Liver (tissue), 9 donors: ENCODE measurements around the gene KCNMA1. TPM values are rescaled to one million over a fixed set of nuclear protein-coding genes. Genes with fewer than 3 reads are reported as not detected.

Source experiments
- DNase-seq: peaks from one replicate; pipeline ENCODE4 v3.0.0-alpha.2; 2017; ENCODE audit warnings: low spot score
- H3K27ac ChIP-seq, 2 donors: one replicate each; pipeline ENCODE4 v1.7.0; 2013; ENCODE audit warnings: inconsistent platforms in 2 of 2, low read length in 2 of 2, control low read depth in 1 of 2, low read depth in 1 of 2, mild to moderate bottlenecking in 1 of 2
- H3K27me3 ChIP-seq, 4 donors: one replicate each; pipeline versions ENCODE4 v1.6.1 to v1.7.0; 2013; ENCODE audit warnings: low read length in 3 of 4, inconsistent platforms in 1 of 4, mild to moderate bottlenecking in 1 of 4, moderate library complexity in 1 of 4; ENCODE audit not compliant: control insufficient read depth in 4 of 4, insufficient read depth in 4 of 4
- H3K36me3 ChIP-seq, 4 donors: one replicate each; pipeline versions ENCODE4 v1.6.1 to v1.7.0; 2013; ENCODE audit warnings: low read length in 3 of 4, mild to moderate bottlenecking in 3 of 4, low read depth in 1 of 4, moderate library complexity in 1 of 4; ENCODE audit not compliant: control insufficient read depth in 4 of 4, insufficient read depth in 3 of 4
- H3K4me1 ChIP-seq, 4 donors: one replicate each; pipeline versions ENCODE4 v1.6.1 to v1.7.0; 2013; ENCODE audit warnings: low read length in 3 of 4, mild to moderate bottlenecking in 3 of 4, moderate library complexity in 1 of 4; ENCODE audit not compliant: control insufficient read depth in 4 of 4, insufficient read depth in 4 of 4
- H3K4me3 ChIP-seq, 3 donors: one replicate each; pipeline versions ENCODE4 v1.6.1 to v1.7.0; 2013; ENCODE audit warnings: low read length in 3 of 3, control low read depth in 1 of 3, low read depth in 1 of 3, mild to moderate bottlenecking in 1 of 3
- H3K9ac ChIP-seq, 2 donors: one replicate each; pipeline ENCODE4 v1.7.0; 2013; ENCODE audit warnings: low read length in 2 of 2, mild to moderate bottlenecking in 2 of 2, moderate library complexity in 2 of 2, control low read depth in 1 of 2, low read depth in 1 of 2
- H3K9me3 ChIP-seq, 4 donors: one replicate each; pipeline versions ENCODE4 v1.6.1 to v1.7.0; 2013; ENCODE audit warnings: low read length in 3 of 4; ENCODE audit not compliant: control insufficient read depth in 4 of 4
- FOXA2 ChIP-seq: IDR thresholded peaks from 2 replicates; pipeline ENCODE4 v1.6.1; 2016; ENCODE audit warnings: antibody characterized with exemption
- GABPA ChIP-seq, 2 donors: IDR thresholded peaks in 1 of 2; conservative IDR thresholded peaks in 1 of 2; 2 replicates each; pipeline ENCODE4 v1.6.1; 2016; ENCODE audit warnings: antibody characterized with exemption in 2 of 2, mild to moderate bottlenecking in 1 of 2, moderate library complexity in 1 of 2
- HNF4A ChIP-seq, 2 donors: conservative IDR thresholded peaks; 2 replicates each; pipeline ENCODE4 v1.6.1; 2016; ENCODE audit warnings: antibody characterized with exemption in 2 of 2, mild to moderate bottlenecking in 2 of 2
- HNF4G ChIP-seq: IDR thresholded peaks from 2 replicates; pipeline ENCODE4 v1.6.1; 2016; ENCODE audit warnings: antibody characterized with exemption
- JUND ChIP-seq, 2 donors: IDR thresholded peaks; 2 replicates each; pipeline ENCODE4 v1.6.1; 2016; ENCODE audit warnings: antibody characterized with exemption in 2 of 2
- NR2F2 ChIP-seq: IDR thresholded peaks from 2 replicates; pipeline ENCODE4 v1.6.1; 2016; ENCODE audit warnings: antibody characterized with exemption
- RAD21 ChIP-seq, 2 donors: IDR thresholded peaks; 2 replicates each; pipeline ENCODE4 v1.6.1; 2016; ENCODE audit warnings: antibody characterized with exemption in 2 of 2, mild to moderate bottlenecking in 2 of 2
- RXRA ChIP-seq, 2 donors: IDR thresholded peaks; 2 replicates each; pipeline ENCODE4 v1.6.1; 2017 to 2018; ENCODE audit warnings: antibody characterized with exemption in 2 of 2, mild to moderate bottlenecking in 1 of 2
- SP1 ChIP-seq: IDR thresholded peaks from 2 replicates; pipeline ENCODE4 v1.6.1; 2018; ENCODE audit warnings: antibody characterized with exemption, mild to moderate bottlenecking
- TAF1 ChIP-seq: conservative IDR thresholded peaks from 2 replicates; pipeline ENCODE4 v1.6.1; 2016; ENCODE audit warnings: antibody characterized with exemption, mild to moderate bottlenecking
- YY1 ChIP-seq: IDR thresholded peaks from 2 replicates; pipeline ENCODE4 v1.6.1; 2016; ENCODE audit warnings: antibody characterized with exemption, mild to moderate bottlenecking
- WGBS: extraction: QIAGEN DNeasy Blood & Tissue Kit; methylation state at CpG from one replicate; pipeline ENCODE4 v1.1.7; 2013; 5-methylcytosine and 5-hydroxymethylcytosine counted together
- polyA plus RNA-seq, 2 donors: library from polyadenylated mRNA; stranded (reverse) in 1 of 2; unstranded in 1 of 2; fragments of 200-250 nt in 1 of 2; fragments of >200 nt in 1 of 2; fragmentation: Nextera tagmentation in 1 of 2; extraction: Ambion mirVana in 1 of 2; gene quantifications; one replicate each; pipeline versions ENCODE4 v1.2.1 to v1.2.3, GENCODE V29; 2013 to 2015
- total RNA-seq, 2 donors: library from RNA; depleted of rRNA; stranded (reverse); fragments of >200 nt; gene quantifications; one replicate each; pipeline ENCODE4 v1.2.3, GENCODE V29; 2014
- TF ChIP-seq, protein P1 (sequence below): IDR thresholded peaks from 2 replicates; pipeline ENCODE4 v1.6.1; 2016; ENCODE audit warnings: antibody characterized with exemption
- TF ChIP-seq, protein P2 (sequence below): IDR thresholded peaks from 2 replicates; pipeline ENCODE4 v1.6.1; 2016; ENCODE audit warnings: antibody characterized with exemption
- TF ChIP-seq, protein P3 (sequence below): IDR thresholded peaks from 2 replicates; pipeline ENCODE4 v1.6.1; 2016; ENCODE audit warnings: antibody characterized with exemption, mild to moderate bottlenecking
- TF ChIP-seq, protein P4 (sequence below): IDR thresholded peaks from 2 replicates; pipeline ENCODE4 v1.6.1; 2016; ENCODE audit warnings: antibody characterized with exemption
- donor health status: healthy.
- donor health status: healthy.
- donor health status: healthy.
- donor health status: healthy.
- donor health status: healthy.

KCNMA1 gene
- total and polyA plus RNA-seq, 4 donors = 2.5 to 9.7 (median 4.7) TPM

DNA sequence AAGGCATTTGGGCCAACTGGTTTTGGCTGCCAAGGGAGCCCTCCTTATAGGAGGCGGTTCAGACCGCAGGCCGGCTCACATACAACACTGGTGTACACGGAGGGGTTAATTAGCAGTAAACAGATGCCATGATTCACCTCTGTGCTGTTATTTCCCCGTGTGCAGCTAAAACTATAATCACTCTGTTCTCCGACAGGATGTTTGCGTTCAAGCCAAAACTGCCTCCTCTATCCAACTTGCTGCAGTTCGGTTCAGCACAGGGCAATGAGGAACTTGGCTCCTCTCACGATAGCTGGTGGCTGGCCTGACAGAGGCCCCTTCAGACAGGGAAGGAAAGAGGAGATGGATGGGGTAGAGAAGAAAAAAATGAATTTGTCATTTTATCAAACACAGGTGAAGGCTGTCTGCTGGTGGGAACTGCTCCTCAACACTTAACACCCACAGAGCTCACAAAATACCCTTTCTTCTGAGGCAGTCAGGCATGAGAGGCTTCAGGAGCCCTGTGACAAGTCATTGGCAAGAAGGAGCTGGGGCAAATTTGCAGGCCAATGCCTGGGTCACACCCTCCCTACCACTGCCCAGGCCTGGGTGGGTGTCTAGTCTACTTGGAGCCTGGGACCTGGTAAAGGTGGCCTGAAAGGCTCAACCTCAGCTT lies 24.0 kb downstream of the KCNMA1 start:
- H3K9ac ChIP-seq = no peak overlapping the region
- no peaks in the 10 kb centered on the region for H3K9me3 ChIP-seq
- H3K27me3 ChIP-seq = no peaks in the 10 kb centered on the region
- TF ChIP-seq GABPA (IDR thresholded peaks at IDR 0.05 in 1 of 2, conservative IDR thresholded peaks at IDR 0.05 in 1 of 2) (no peak), TAF1 (no peak), RXRA (IDR thresholded peaks at IDR 0.05) (no peak), FOXA2 (no peak)
- TF ChIP-seq, protein P1, sequence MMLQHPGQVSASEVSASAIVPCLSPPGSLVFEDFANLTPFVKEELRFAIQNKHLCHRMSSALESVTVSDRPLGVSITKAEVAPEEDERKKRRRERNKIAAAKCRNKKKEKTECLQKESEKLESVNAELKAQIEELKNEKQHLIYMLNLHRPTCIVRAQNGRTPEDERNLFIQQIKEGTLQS = no peak
- TF ChIP-seq, protein P2, sequence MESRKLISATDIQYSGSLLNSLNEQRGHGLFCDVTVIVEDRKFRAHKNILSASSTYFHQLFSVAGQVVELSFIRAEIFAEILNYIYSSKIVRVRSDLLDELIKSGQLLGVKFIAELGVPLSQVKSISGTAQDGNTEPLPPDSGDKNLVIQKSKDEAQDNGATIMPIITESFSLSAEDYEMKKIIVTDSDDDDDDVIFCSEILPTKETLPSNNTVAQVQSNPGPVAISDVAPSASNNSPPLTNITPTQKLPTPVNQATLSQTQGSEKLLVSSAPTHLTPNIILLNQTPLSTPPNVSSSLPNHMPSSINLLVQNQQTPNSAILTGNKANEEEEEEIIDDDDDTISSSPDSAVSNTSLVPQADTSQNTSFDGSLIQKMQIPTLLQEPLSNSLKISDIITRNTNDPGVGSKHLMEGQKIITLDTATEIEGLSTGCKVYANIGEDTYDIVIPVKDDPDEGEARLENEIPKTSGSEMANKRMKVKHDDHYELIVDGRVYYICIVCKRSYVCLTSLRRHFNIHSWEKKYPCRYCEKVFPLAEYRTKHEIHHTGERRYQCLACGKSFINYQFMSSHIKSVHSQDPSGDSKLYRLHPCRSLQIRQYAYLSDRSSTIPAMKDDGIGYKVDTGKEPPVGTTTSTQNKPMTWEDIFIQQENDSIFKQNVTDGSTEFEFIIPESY = no peak
- H3K4me1 ChIP-seq = peaks cover 3 to 20% (median 13%) of the 10 kb centered on the region in 4 donors
- H3K36me3 ChIP-seq = no peaks in the 10 kb centered on the region
- H3K4me3 ChIP-seq = no peak overlapping the region
- 74% methylated on average over 9 of the region's 9 CpGs for WGBS
- no peak overlapping the region for H3K27ac ChIP-seq
- DNase-seq = no peak

DNA sequence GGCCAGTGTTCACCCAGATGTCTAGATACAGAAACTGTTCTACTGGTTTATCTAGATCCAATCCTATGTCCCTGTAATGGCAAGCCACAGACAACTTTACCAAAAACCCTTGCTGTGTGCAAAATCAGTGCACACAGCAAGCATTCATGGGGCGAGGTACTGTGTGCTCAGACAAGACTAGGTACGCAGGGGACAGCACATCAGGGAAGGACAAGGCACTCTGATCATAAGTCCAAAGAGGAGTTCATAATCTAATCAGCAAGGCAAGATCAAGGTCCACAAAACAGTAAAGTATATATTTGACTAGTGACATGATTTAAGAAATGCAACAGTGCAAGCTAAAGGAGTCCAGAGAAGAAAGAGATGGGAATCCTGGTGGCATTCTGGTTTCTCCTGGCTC lies 25.9 kb downstream of the KCNMA1 start:
- Histone ChIP-seq H3K9ac (no peak overlapping the region), H3K36me3 (no peaks in the 10 kb centered on the region), H3K4me3 (no peak overlapping the region), H3K4me1 (peaks cover 3 to 20% (median 13%) of the 10 kb centered on the region in 4 donors), H3K27ac (no peak overlapping the region), H3K9me3 (no peaks in the 10 kb centered on the region), H3K27me3 (no peaks in the 10 kb centered on the region)
- TF ChIP-seq JUND (IDR thresholded peaks at IDR 0.05) (peak; percentile 37 to 72), TAF1 (no peak), NR2F2 (no peak), GABPA (IDR thresholded peaks at IDR 0.05 in 1 of 2, conservative IDR thresholded peaks at IDR 0.05 in 1 of 2) (no peak), HNF4A (conservative IDR thresholded peaks at IDR 0.05) (peak; percentile 96 to 98), RXRA (IDR thresholded peaks at IDR 0.05) (peak; percentile 69 to 70), HNF4G (peak; percentile 90), RAD21 (IDR thresholded peaks at IDR 0.05) (peak; percentile 11 to 41), YY1 (peak; percentile 21), FOXA2 (no peak), SP1 (peak; percentile 73)
- TF ChIP-seq, protein P3, sequence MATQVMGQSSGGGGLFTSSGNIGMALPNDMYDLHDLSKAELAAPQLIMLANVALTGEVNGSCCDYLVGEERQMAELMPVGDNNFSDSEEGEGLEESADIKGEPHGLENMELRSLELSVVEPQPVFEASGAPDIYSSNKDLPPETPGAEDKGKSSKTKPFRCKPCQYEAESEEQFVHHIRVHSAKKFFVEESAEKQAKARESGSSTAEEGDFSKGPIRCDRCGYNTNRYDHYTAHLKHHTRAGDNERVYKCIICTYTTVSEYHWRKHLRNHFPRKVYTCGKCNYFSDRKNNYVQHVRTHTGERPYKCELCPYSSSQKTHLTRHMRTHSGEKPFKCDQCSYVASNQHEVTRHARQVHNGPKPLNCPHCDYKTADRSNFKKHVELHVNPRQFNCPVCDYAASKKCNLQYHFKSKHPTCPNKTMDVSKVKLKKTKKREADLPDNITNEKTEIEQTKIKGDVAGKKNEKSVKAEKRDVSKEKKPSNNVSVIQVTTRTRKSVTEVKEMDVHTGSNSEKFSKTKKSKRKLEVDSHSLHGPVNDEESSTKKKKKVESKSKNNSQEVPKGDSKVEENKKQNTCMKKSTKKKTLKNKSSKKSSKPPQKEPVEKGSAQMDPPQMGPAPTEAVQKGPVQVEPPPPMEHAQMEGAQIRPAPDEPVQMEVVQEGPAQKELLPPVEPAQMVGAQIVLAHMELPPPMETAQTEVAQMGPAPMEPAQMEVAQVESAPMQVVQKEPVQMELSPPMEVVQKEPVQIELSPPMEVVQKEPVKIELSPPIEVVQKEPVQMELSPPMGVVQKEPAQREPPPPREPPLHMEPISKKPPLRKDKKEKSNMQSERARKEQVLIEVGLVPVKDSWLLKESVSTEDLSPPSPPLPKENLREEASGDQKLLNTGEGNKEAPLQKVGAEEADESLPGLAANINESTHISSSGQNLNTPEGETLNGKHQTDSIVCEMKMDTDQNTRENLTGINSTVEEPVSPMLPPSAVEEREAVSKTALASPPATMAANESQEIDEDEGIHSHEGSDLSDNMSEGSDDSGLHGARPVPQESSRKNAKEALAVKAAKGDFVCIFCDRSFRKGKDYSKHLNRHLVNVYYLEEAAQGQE = no peak
- TF ChIP-seq, protein P2 = peak; percentile 50
- TF ChIP-seq, protein P4, sequence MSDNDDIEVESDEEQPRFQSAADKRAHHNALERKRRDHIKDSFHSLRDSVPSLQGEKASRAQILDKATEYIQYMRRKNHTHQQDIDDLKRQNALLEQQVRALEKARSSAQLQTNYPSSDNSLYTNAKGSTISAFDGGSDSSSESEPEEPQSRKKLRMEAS = no peak
- DNase-seq = no peak
- WGBS = 39% methylated on average over 2 of the region's 2 CpGs
